H9 (cell line): ENCODE data around the gene ZNRF1. TPM values are rescaled to one million over a fixed set of nuclear protein-coding genes. Genes with fewer than 3 reads are reported as not detected.

Source experiments
- DNase-seq: peaks from one replicate; pipeline ENCODE4 v3.0.0-alpha.2; 2017
- H2AFZ ChIP-seq: one replicate; pipeline ENCODE4 v1.6.1; 2013; ENCODE audit warnings: mild to moderate bottlenecking, low read length, control low read depth, moderate library complexity
- H2AK5ac ChIP-seq: 2 replicates; pipeline ENCODE4 v1.6.1; 2013; ENCODE audit warnings: low read length, control low read depth, mixed read lengths; ENCODE audit not compliant: insufficient read length
- H2BK120ac ChIP-seq: one replicate; pipeline ENCODE4 v1.6.1; 2013; ENCODE audit warnings: low read depth, mild to moderate bottlenecking, low read length, control low read depth, inconsistent platforms; ENCODE audit not compliant: poor library complexity, severe bottlenecking
- H2BK12ac ChIP-seq: 2 replicates; pipeline ENCODE4 v1.6.1; 2013; ENCODE audit warnings: low read length, control low read depth, mixed read lengths, low read depth; ENCODE audit not compliant: insufficient read length
- H2BK15ac ChIP-seq: 2 replicates; pipeline ENCODE4 v1.6.1; 2013; ENCODE audit warnings: low read depth, low read length, control low read depth
- H2BK20ac ChIP-seq: one replicate; pipeline ENCODE4 v1.6.1; 2013; ENCODE audit warnings: low read depth, mild to moderate bottlenecking, low read length, control low read depth, inconsistent platforms; ENCODE audit not compliant: poor library complexity, severe bottlenecking
- H2BK5ac ChIP-seq: 2 replicates; pipeline ENCODE4 v1.6.1; 2013; ENCODE audit warnings: low read length, control low read depth, mixed read lengths; ENCODE audit not compliant: insufficient read length
- H3K14ac ChIP-seq: 2 replicates; pipeline ENCODE4 v1.6.1; 2013; ENCODE audit warnings: low read length, control low read depth; ENCODE audit not compliant: insufficient read depth
- H3K18ac ChIP-seq: 2 replicates; pipeline ENCODE4 v1.6.1; 2013; ENCODE audit warnings: low read depth, mild to moderate bottlenecking, mixed read lengths, low read length, control low read depth; ENCODE audit not compliant: insufficient read length
- H3K23ac ChIP-seq: 2 replicates; pipeline ENCODE4 v1.6.1; 2013; ENCODE audit warnings: low read length, control low read depth, mixed read lengths, low read depth; ENCODE audit not compliant: insufficient read length
- H3K23me2 ChIP-seq: 2 replicates; pipeline ENCODE4 v1.6.1; 2013; ENCODE audit warnings: low read depth, mild to moderate bottlenecking, mixed read lengths, low read length, control low read depth; ENCODE audit not compliant: insufficient read length, poor library complexity, severe bottlenecking
- H3K27ac ChIP-seq: 2 replicates; pipeline ENCODE4 v1.5.1; 2013; ENCODE audit warnings: low read length, control low read depth, mixed read lengths, low read depth; ENCODE audit not compliant: insufficient read length
- H3K27me3 ChIP-seq: 2 replicates; pipeline ENCODE4 v1.6.1; 2013; ENCODE audit warnings: low read length, control low read depth, inconsistent platforms; ENCODE audit not compliant: insufficient read depth
- H3K4ac ChIP-seq: 2 replicates; pipeline ENCODE4 v1.6.1; 2013; ENCODE audit warnings: low read depth, mild to moderate bottlenecking, control low read depth, inconsistent platforms, low read length, moderate library complexity
- H3K4me1 ChIP-seq: 2 replicates; pipeline ENCODE4 v1.6.1; 2013; ENCODE audit warnings: low read length, control low read depth, inconsistent platforms; ENCODE audit not compliant: insufficient read depth
- H3K4me2 ChIP-seq: 2 replicates; pipeline ENCODE4 v1.6.1; 2013; ENCODE audit warnings: low read length, control low read depth, mixed read lengths; ENCODE audit not compliant: insufficient read length, insufficient read depth
- H3K56ac ChIP-seq: 2 replicates; pipeline ENCODE4 v1.6.1; 2013; ENCODE audit warnings: low read depth, mild to moderate bottlenecking, mixed read lengths, low read length, control low read depth; ENCODE audit not compliant: insufficient read length
- H3K79me1 ChIP-seq: 2 replicates; pipeline ENCODE4 v1.6.1; 2013; ENCODE audit warnings: low read depth, mild to moderate bottlenecking, moderate library complexity, low read length, control low read depth, inconsistent platforms; ENCODE audit not compliant: insufficient read depth, poor library complexity, severe bottlenecking
- H3K79me2 ChIP-seq: 2 replicates; pipeline ENCODE4 v1.6.1; 2013; ENCODE audit warnings: low read length, control low read depth, inconsistent platforms; ENCODE audit not compliant: insufficient read depth
- H3K9ac ChIP-seq: 2 replicates; pipeline ENCODE4 v1.6.1; 2013; ENCODE audit warnings: low read length, control low read depth, mixed read lengths; ENCODE audit not compliant: insufficient read length; ENCODE audit errors: extremely low read depth
- H3K9me3 ChIP-seq: one replicate; pipeline ENCODE4 v1.6.1; 2013; ENCODE audit warnings: low read depth, low read length, inconsistent platforms; ENCODE audit not compliant: control insufficient read depth
- H3T11ph ChIP-seq: one replicate; pipeline ENCODE4 v1.6.1; 2013; ENCODE audit warnings: mild to moderate bottlenecking, low read length, control low read depth, inconsistent platforms
- H4K20me1 ChIP-seq: one replicate; pipeline ENCODE4 v1.6.1; 2013; ENCODE audit not compliant: control insufficient read depth, insufficient read length, insufficient read depth
- H4K5ac ChIP-seq: 2 replicates; pipeline ENCODE4 v1.6.1; 2013; ENCODE audit warnings: low read depth, mild to moderate bottlenecking, mixed read lengths, low read length, control low read depth; ENCODE audit not compliant: insufficient read length
- H4K8ac ChIP-seq: replicated peaks from 2 replicates; pipeline ENCODE4 v1.6.1; 2013; ENCODE audit warnings: low read length, control low read depth, mixed read lengths, low read depth; ENCODE audit not compliant: insufficient read length
- H4K91ac ChIP-seq: 2 replicates; pipeline ENCODE4 v1.6.1; 2013; ENCODE audit warnings: low read depth, mild to moderate bottlenecking, moderate library complexity, mixed read lengths, low read length, control low read depth; ENCODE audit not compliant: insufficient read length
- H3K27ac Mint-ChIP-seq, 3 experiments: 2 replicates in 2 of 3; 3 replicates in 1 of 3; pipeline ENCODE4 v1.8.0; 2020 to 2021; ENCODE audit warnings: mixed read lengths in 3 of 3, mild to moderate bottlenecking in 1 of 3, moderate library complexity in 1 of 3
- H3K27me3 Mint-ChIP-seq: 2 replicates; pipeline ENCODE4 v1.8.0; 2021; ENCODE audit warnings: low read depth, mild to moderate bottlenecking, moderate library complexity, mixed read lengths
- H3K36me3 Mint-ChIP-seq, 3 experiments: 2 replicates in 2 of 3; 3 replicates in 1 of 3; pipeline ENCODE4 v1.8.0; 2020 to 2021; ENCODE audit warnings: low read depth in 3 of 3, mixed read lengths in 3 of 3; ENCODE audit not compliant: insufficient read depth in 1 of 3
- H3K4me1 Mint-ChIP-seq, 2 experiments: 2 replicates each; pipeline ENCODE4 v1.8.0; 2020; ENCODE audit warnings: mixed read lengths in 2 of 2
- H3K4me3 Mint-ChIP-seq, 2 experiments: 2 replicates in 1 of 2; 3 replicates in 1 of 2; pipeline ENCODE4 v1.8.0; 2020 to 2021; ENCODE audit warnings: mild to moderate bottlenecking in 2 of 2, mixed read lengths in 2 of 2, moderate library complexity in 1 of 2
- H3K9me3 Mint-ChIP-seq, 2 experiments: 2 replicates in 1 of 2; 3 replicates in 1 of 2; pipeline ENCODE4 v1.8.0; 2020; ENCODE audit warnings: mild to moderate bottlenecking in 2 of 2, mixed read lengths in 2 of 2, moderate library complexity in 1 of 2
- CTCF ChIP-seq: fragments of 200-600 bp; sonication (generic); conservative IDR thresholded peaks from 3 replicates; pipeline ENCODE4 v1.8.0; 2021; ENCODE audit warnings: antibody characterized with exemption, mild to moderate bottlenecking
- WGBS: extraction: QIAGEN DNeasy Blood & Tissue Kit; methylation state at CpG from one replicate; pipeline ENCODE4 v1.1.7; 2013; ENCODE audit warnings: missing lambda C conversion rate, low lambda C conversion rate, mixed read lengths; ENCODE audit not compliant: insufficient read length; ENCODE audit errors: extremely low coverage; 5-methylcytosine and 5-hydroxymethylcytosine counted together
- total RNA-seq: library from RNA; stranded (reverse); gene quantifications from 2 replicates; pipeline ENCODE4 v1.2.1, GENCODE V29; 2021

Gene ZNRF1
- total RNA-seq, 1 experiment from 2014 or later, result 49.6 TPM

DNA sequence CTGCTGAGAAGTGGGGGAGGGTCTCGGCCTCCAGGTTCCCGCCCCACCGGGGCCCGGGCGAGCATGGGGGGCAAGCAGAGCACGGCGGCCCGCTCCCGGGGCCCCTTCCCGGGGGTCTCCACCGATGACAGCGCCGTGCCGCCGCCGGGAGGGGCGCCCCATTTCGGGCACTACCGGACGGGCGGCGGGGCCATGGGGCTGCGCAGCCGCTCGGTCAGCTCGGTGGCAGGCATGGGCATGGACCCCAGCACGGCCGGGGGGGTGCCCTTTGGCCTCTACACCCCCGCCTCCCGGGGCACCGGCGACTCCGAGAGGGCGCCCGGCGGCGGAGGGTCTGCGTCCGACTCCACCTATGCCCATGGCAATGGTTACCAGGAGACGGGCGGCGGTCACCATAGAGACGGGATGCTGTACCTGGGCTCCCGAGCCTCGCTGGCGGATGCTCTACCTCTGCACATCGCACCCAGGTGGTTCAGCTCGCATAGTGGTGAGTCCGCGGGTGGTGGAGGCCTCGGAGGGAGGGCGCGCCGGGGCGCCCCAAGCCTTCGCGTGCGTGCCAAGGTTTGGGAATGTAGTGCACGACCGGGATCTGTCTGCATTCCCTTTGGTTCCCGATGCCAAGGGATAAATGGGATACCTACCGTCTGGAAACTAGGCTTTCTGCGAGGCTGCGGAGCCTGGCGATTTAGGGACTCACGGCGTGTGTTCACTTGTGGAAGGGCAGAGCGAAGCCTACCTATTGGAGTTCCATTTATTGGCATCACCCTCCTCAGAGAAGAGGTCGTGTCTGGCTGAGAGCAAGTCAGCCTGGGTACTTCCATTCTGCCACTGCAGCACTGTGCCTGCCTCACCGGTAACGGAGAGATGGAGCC lies 1.0 kb downstream of the ZNRF1 start:
- Histone ChIP-seq H3K4me2 (peak overlapping the region; percentile 67), H3K23ac (no peak overlapping the region), H3K79me2 (peaks cover 24% of the 10 kb centered on the region; the same call in 1 of the 2 replicates), H3K14ac (no peak overlapping the region; the same call in 1 of the 2 replicates), H2BK15ac (no peak overlapping the region), H3K56ac (no peak overlapping the region), H3K27me3 (no peaks in the 10 kb centered on the region), H3K9me3 (no peaks in the 10 kb centered on the region), H4K91ac (no peak overlapping the region), H2BK12ac (no peak overlapping the region), H3K79me1 (peaks cover 6% of the 10 kb centered on the region), H3K23me2 (peaks cover 16% of the 10 kb centered on the region), H3K9ac (no peak overlapping the region), H3K27ac (no peak overlapping the region), H2BK5ac (no peak overlapping the region), H4K5ac (no peak overlapping the region), H2AK5ac (no peak overlapping the region), H3K18ac (no peak overlapping the region), H2BK20ac (no peak overlapping the region), H4K8ac (no peak overlapping the region), H2AFZ (no peak overlapping the region), H3K4me1 (peaks cover 3% of the 10 kb centered on the region; the same call in 1 of the 2 replicates), H3K4ac (no peak overlapping the region), H4K20me1 (no peaks in the 10 kb centered on the region), H2BK120ac (no peak overlapping the region), H3T11ph (no peak overlapping the region)
- Mint-ChIP-seq H3K27me3 (peaks cover 5% of the 10 kb centered on the region), H3K4me3 (peak overlapping the region; percentile 80 to 87), H3K27ac (peak overlapping the region; percentile 31 to 86 (median 68); a peak in 5 of 7 replicates), H3K36me3 (peaks cover 3 to 20% (median 13%) of the 10 kb centered on the region in 3 experiments; a peak in 5 of 7 replicates), H3K9me3 (no peaks in the 10 kb centered on the region), H3K4me1 (peaks cover 44 to 49% of the 10 kb centered on the region in 2 experiments)
- no CpG with 5 or more reads among the region's 71 CpGs for WGBS
- no peak; the same call in 2 of the 3 replicates for TF ChIP-seq CTCF
- DNase-seq, result peak; percentile 76
